Esophagus squamous epithelium (tissue), 4 donors: ENCODE results near the gene PHKB.
"Not testable (repeated sequence)": the region's sequence is repeated elsewhere in the genome, so short reads cannot be mapped to it uniquely, and the experiment has no call there.

Experiments used
- POLR2A ChIP-seq, 4 donors: fragments of 450-650 bp; IDR thresholded peaks; one replicate each; pipeline ENCODE4 v1.6.1; 2017; ENCODE audit warnings: antibody characterized with exemption in 4 of 4, mild to moderate bottlenecking in 4 of 4, moderate library complexity in 3 of 4
- TF ChIP-seq, protein P1 (sequence below), 6 experiments: fragments of 450-650 bp in 4 of 6; fragments of 200-600 bp in 2 of 6; sonication (generic) in 2 of 6; IDR thresholded peaks; one replicate each; pipeline ENCODE4 v1.5.1; 2016 to 2019; ENCODE audit warnings: antibody characterized with exemption in 6 of 6, mild to moderate bottlenecking in 4 of 6, moderate library complexity in 4 of 6

DNA sequence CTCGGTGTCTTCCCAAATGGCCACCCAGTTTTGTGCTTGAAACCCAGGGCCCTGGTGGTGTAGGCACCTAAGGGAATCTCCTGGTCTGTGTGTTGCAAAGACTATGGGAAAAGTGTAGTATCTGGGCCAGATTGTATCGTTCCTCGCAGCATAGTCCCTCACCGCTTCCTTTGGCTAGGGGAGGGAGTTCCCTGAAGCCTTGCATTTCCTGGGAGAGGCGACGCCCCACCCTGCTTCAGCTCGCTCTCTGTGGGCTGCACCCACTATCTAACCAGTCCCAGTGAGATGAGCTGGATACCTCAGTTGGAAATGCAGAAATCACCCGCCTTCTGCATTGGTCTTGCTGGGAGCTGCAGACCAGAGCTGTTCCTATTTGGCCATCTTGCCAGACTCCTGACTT is 93.5 kb downstream of the PHKB start:
- TF ChIP-seq POLR2A (IDR thresholded peaks at IDR 0.05), result not testable (repeated sequence)
- TF ChIP-seq, protein P1, sequence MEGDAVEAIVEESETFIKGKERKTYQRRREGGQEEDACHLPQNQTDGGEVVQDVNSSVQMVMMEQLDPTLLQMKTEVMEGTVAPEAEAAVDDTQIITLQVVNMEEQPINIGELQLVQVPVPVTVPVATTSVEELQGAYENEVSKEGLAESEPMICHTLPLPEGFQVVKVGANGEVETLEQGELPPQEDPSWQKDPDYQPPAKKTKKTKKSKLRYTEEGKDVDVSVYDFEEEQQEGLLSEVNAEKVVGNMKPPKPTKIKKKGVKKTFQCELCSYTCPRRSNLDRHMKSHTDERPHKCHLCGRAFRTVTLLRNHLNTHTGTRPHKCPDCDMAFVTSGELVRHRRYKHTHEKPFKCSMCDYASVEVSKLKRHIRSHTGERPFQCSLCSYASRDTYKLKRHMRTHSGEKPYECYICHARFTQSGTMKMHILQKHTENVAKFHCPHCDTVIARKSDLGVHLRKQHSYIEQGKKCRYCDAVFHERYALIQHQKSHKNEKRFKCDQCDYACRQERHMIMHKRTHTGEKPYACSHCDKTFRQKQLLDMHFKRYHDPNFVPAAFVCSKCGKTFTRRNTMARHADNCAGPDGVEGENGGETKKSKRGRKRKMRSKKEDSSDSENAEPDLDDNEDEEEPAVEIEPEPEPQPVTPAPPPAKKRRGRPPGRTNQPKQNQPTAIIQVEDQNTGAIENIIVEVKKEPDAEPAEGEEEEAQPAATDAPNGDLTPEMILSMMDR (IDR thresholded peaks at IDR 0.05), result not testable (repeated sequence)
